A673 (cell line): Measurements from ENCODE around the gene PSMG4.

Source experiments
- EZH2 ChIP-seq: fragments of 200-600 bp; sonication (generic); IDR thresholded peaks from 2 replicates; pipeline ENCODE4 v1.6.1; 2017; ENCODE audit warnings: borderline replicate concordance, low read depth, mild to moderate bottlenecking, mixed read lengths, antibody characterized with exemption, low read length; ENCODE audit not compliant: poor library complexity, severe bottlenecking
- TF ChIP-seq, protein P1 (sequence below): fragments of 300-800, 200-600 bp; sonication (generic); conservative IDR thresholded peaks from 2 replicates; pipeline ENCODE4 v1.5.1; 2017; ENCODE audit warnings: low read depth, mild to moderate bottlenecking, antibody characterized with exemption, low read length, moderate library complexity, mixed read lengths

DNA sequence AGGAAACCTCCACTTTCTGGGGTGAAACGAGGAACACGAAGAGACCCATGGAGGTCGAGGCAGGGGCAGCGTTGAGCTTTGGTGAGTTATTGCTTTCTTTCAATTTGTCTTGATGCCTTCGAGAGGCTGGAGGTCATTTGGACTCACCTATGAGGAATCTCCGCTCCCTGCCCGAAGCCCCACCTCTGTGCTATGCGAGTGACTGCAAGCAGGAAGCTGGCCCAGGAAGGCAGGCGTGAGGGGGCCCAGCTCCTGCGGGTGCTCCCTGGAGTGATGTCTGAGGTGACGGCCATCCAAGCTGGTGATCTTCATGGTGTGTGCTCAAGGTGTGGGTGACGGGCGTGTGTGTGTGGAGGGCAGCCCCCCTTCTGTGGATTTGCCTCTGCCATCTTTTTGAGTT is 13.0 kb downstream of the PSMG4 start:
- TF ChIP-seq, protein P1, sequence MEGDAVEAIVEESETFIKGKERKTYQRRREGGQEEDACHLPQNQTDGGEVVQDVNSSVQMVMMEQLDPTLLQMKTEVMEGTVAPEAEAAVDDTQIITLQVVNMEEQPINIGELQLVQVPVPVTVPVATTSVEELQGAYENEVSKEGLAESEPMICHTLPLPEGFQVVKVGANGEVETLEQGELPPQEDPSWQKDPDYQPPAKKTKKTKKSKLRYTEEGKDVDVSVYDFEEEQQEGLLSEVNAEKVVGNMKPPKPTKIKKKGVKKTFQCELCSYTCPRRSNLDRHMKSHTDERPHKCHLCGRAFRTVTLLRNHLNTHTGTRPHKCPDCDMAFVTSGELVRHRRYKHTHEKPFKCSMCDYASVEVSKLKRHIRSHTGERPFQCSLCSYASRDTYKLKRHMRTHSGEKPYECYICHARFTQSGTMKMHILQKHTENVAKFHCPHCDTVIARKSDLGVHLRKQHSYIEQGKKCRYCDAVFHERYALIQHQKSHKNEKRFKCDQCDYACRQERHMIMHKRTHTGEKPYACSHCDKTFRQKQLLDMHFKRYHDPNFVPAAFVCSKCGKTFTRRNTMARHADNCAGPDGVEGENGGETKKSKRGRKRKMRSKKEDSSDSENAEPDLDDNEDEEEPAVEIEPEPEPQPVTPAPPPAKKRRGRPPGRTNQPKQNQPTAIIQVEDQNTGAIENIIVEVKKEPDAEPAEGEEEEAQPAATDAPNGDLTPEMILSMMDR, result no peak
- no peak for TF ChIP-seq EZH2
